HL-60 (cell line): Measurements from ENCODE around the gene SCAMP2.
A peak's percentile ranks its signal among the peaks of the same experiment; 100 is the strongest.

Experiments used
- DNase-seq, 2 experiments: peaks; one replicate each; pipeline ENCODE4 v3.0.0-alpha.2; 2010 to 2020; ENCODE audit warnings: low read depth in 1 of 2, low spot score in 1 of 2
- H3K27ac ChIP-seq: fragments of 250-450 bp; sonication (Bioruptor Pico); replicated peaks from 2 replicates; pipeline ENCODE4 v1.5.1; 2020; ENCODE audit warnings: mild to moderate bottlenecking, moderate library complexity
- H3K27me3 ChIP-seq: fragments of 250-450 bp; sonication (Bioruptor Pico); 2 replicates; pipeline ENCODE4 v1.5.1; 2021; ENCODE audit warnings: mild to moderate bottlenecking, moderate library complexity; ENCODE audit not compliant: insufficient read depth, poor library complexity, severe bottlenecking
- H3K4me3 ChIP-seq: replicated peaks from 2 replicates; pipeline ENCODE4 v1.5.1; 2011; ENCODE audit warnings: mild to moderate bottlenecking, control low read depth, low read length; ENCODE audit not compliant: insufficient read depth
- CTCF ChIP-seq: IDR thresholded peaks from one replicate; pipeline ENCODE4 v1.5.1; 2011; ENCODE audit warnings: low read length, control low read depth, inconsistent platforms; ENCODE audit not compliant: insufficient read depth
- GABPA ChIP-seq: IDR thresholded peaks from 2 replicates; pipeline ENCODE4 v1.6.1; 2012; ENCODE audit warnings: low read depth
- POLR2AphosphoS5 ChIP-seq: IDR thresholded peaks from 2 replicates; pipeline ENCODE4 v1.6.1; 2012; ENCODE audit warnings: low read depth
- REST ChIP-seq: IDR thresholded peaks from 2 replicates; pipeline ENCODE4 v1.6.1; 2012; ENCODE audit warnings: low read depth; ENCODE audit not compliant: insufficient replicate concordance
- SPI1 ChIP-seq: IDR thresholded peaks from 2 replicates; pipeline ENCODE4 v1.6.1; 2012; ENCODE audit warnings: low read depth, mild to moderate bottlenecking, borderline replicate concordance

SCAMP2 gene

GRCh38 chr15:74799856-74800558 lies 73.2 kb downstream of the SCAMP2 start:
- Histone ChIP-seq H3K4me3 (no peak overlapping the region), H3K27ac (peak overlapping the region; percentile 63), H3K27me3 (no peaks in the 10 kb centered on the region)
- DNase-seq, result peak; percentile 88 to 92
- TF ChIP-seq REST (no peak), CTCF (peak; percentile 98), GABPA (no peak), POLR2AphosphoS5 (peak; percentile 72), SPI1 (peak; percentile 53; the same call in 1 of the 2 replicates)

GRCh38 chr15:74799255-74799855 lies 73.8 kb downstream of the SCAMP2 start:
- peak in 1 of 2 experiments; percentile 77 for DNase-seq
- TF ChIP-seq POLR2AphosphoS5 (peak; percentile 37; the same call in 1 of the 2 replicates), REST (no peak)
- Histone ChIP-seq H3K27ac (peak overlapping the region; percentile 32), H3K4me3 (no peak overlapping the region), H3K27me3 (no peaks in the 10 kb centered on the region)

- no peak overlapping the region for H3K4me3 ChIP-seq
- H3K27ac ChIP-seq, result peak overlapping the region; percentile 32
- DNase-seq, result no peak
- no peak for TF ChIP-seq GABPA
- TF ChIP-seq POLR2AphosphoS5, result 0 out of 2 replicates have a peak, but pooled peaks have one; percentile 16
- TF ChIP-seq CTCF, result no peak
- TF ChIP-seq REST, result no peak
- TF ChIP-seq SPI1, result no peak
- no peaks in the 10 kb centered on the region for H3K27me3 ChIP-seq
Observed at GRCh38 chr15:74798388-74799254, 74.5 kb downstream of the SCAMP2 start.
